Colonic mucosa (tissue), 4 donors: Measurements from ENCODE around the gene SPATA13. TPM values are rescaled to one million over a fixed set of nuclear protein-coding genes. Genes with fewer than 3 reads are reported as not detected.
A peak's percentile ranks its signal among the peaks of the same experiment; 100 is the strongest.
"Not testable (repeated sequence)": the region's sequence is repeated elsewhere in the genome, so short reads cannot be mapped to it uniquely, and the experiment has no call there.

Source experiments
- DNase-seq: peaks from one replicate; pipeline ENCODE4 v3.0.0-alpha.2; 2020
- H3K27ac ChIP-seq: fragments of 200-600 bp; one replicate; pipeline ENCODE4 v1.8.0; 2021
- H3K27me3 ChIP-seq: fragments of 200-600 bp; one replicate; pipeline ENCODE4 v1.8.0; 2021
- H3K36me3 ChIP-seq: fragments of 200-600 bp; one replicate; pipeline ENCODE4 v1.8.0; 2021
- H3K4me1 ChIP-seq: fragments of 200-600 bp; one replicate; pipeline ENCODE4 v1.8.0; 2021; ENCODE audit warnings: mild to moderate bottlenecking
- H3K4me3 ChIP-seq: fragments of 200-600 bp; one replicate; pipeline ENCODE4 v1.8.0; 2021
- H3K9ac ChIP-seq, 2 donors: one replicate each; pipeline ENCODE4 v1.7.0; 2013; ENCODE audit warnings: control low read depth in 2 of 2, low read depth in 2 of 2, low read length in 2 of 2
- H3K9me3 ChIP-seq: fragments of 200-600 bp; one replicate; pipeline ENCODE4 v1.8.0; 2021
- intact Hi-C: fragments of 100-400 bp; cut with DNase I; formaldehyde crosslinking; loops from one replicate; pipeline ENCODE4 v1.14.1; 2022
- total RNA-seq, 2 donors: library from RNA; stranded (reverse); fragmentation: NEBNext Ultra II Directional in 1 of 2; extraction: Animal tissue kit (Norgen Biotek cat#: 25700) in 1 of 2; gene quantifications; one replicate each; pipeline ENCODE4 v1.2.1, GENCODE V29; 2021
- TF ChIP-seq, protein P1 (sequence below): fragments of 200-600 bp; IDR thresholded peaks from one replicate; pipeline ENCODE4 v1.8.0; 2022; ENCODE audit warnings: antibody characterized with exemption, mild to moderate bottlenecking
- donor health status: healthy.
- donor health status: DM: no; HTN: no; CAD: no.
- donor health status: DM: no; HTN: no; CAD: no.

Gene SPATA13
- total RNA-seq, 2 donors from 2014 or later = 41.5 to 43.8 TPM

DNA sequence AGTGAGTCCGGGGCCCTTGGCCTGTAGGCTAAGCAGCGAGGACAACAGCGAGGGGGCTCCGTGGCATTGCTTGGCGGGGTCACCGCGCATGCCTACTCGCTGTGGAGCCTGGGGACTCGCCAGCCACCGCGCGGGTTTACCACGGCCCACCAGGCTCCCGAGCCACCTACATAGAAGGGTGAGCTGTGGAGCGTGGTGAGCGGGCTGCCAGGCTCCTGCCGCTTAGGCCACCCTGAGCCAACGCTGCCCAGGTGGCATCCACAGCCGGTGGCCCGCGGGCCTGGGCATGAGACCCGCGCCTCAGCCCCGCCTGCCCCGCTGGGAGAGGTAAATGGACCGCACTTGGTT, 180.1 kb downstream of the SPATA13 start:
- no peak overlapping the region for H3K9ac ChIP-seq
- DNase-seq = no peak
- no peak overlapping the region for H3K27ac ChIP-seq
- H3K36me3 ChIP-seq = no peaks in the 10 kb centered on the region
- intact Hi-C loops = no loop called here
- TF ChIP-seq, protein P1, sequence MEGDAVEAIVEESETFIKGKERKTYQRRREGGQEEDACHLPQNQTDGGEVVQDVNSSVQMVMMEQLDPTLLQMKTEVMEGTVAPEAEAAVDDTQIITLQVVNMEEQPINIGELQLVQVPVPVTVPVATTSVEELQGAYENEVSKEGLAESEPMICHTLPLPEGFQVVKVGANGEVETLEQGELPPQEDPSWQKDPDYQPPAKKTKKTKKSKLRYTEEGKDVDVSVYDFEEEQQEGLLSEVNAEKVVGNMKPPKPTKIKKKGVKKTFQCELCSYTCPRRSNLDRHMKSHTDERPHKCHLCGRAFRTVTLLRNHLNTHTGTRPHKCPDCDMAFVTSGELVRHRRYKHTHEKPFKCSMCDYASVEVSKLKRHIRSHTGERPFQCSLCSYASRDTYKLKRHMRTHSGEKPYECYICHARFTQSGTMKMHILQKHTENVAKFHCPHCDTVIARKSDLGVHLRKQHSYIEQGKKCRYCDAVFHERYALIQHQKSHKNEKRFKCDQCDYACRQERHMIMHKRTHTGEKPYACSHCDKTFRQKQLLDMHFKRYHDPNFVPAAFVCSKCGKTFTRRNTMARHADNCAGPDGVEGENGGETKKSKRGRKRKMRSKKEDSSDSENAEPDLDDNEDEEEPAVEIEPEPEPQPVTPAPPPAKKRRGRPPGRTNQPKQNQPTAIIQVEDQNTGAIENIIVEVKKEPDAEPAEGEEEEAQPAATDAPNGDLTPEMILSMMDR = no peak
- no peaks in the 10 kb centered on the region for H3K27me3 ChIP-seq
- no peaks in the 10 kb centered on the region for H3K4me1 ChIP-seq
- no peak overlapping the region for H3K4me3 ChIP-seq
- H3K9me3 ChIP-seq = no peaks in the 10 kb centered on the region

DNA sequence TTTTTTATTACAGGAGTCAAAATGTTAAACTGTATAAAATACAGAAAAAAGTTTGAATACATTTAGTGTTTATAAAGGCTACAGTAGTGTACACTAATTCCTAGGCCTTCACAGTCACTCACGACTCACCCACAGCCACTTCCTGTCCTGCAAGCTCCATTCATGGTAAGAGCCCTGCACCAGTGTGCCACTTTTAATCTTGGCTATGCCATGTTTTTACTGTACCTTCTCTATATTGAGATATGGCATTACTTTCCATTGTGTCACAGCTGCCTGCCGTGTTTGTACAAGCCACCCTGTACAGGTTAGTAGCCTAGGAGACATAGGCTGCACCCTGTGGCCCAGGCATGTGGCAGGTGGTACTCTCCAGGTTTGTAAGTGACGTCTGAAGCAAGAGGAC, 180.9 kb downstream of the SPATA13 start:
- TF ChIP-seq, protein P1 = no peak
- no peak overlapping the region for H3K4me3 ChIP-seq
- no peaks in the 10 kb centered on the region for H3K27me3 ChIP-seq
- no peaks in the 10 kb centered on the region for H3K36me3 ChIP-seq
- no peaks in the 10 kb centered on the region for H3K4me1 ChIP-seq
- H3K9me3 ChIP-seq = no peaks in the 10 kb centered on the region
- H3K27ac ChIP-seq = no peak overlapping the region
- no peak overlapping the region for H3K9ac ChIP-seq
- intact Hi-C loops = no loop called here
- DNase-seq = no peak

DNA sequence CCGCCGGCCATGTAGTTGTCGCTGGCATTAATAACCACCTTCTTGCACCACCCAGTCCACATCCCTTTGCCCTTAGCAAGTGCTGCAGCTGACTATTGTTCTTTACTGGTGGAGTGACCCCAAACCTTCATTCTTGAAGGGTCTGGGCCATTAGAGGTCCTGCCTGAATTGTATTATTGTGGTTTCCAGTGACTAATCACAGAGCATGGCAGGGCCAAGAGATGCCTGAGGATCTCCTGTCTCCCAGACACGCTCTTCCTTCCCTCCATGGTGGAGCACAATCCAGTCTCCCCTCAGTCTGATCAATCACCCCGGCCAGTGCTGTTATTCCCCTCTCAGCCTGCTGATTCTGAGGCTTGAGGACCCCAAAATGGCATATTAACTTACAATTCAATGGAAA, 187.9 kb downstream of the SPATA13 start:
- Histone ChIP-seq H3K27ac (peak overlapping the region; percentile 91), H3K27me3 (no peaks in the 10 kb centered on the region), H3K4me1 (no peaks in the 10 kb centered on the region), H3K9ac (peak overlapping the region in 1 of 2 donors; percentile 60), H3K9me3 (no peaks in the 10 kb centered on the region), H3K36me3 (no peaks in the 10 kb centered on the region), H3K4me3 (no peak overlapping the region)
- intact Hi-C loops = no loop called here
- no peak for DNase-seq
- TF ChIP-seq, protein P1 = no peak

DNA sequence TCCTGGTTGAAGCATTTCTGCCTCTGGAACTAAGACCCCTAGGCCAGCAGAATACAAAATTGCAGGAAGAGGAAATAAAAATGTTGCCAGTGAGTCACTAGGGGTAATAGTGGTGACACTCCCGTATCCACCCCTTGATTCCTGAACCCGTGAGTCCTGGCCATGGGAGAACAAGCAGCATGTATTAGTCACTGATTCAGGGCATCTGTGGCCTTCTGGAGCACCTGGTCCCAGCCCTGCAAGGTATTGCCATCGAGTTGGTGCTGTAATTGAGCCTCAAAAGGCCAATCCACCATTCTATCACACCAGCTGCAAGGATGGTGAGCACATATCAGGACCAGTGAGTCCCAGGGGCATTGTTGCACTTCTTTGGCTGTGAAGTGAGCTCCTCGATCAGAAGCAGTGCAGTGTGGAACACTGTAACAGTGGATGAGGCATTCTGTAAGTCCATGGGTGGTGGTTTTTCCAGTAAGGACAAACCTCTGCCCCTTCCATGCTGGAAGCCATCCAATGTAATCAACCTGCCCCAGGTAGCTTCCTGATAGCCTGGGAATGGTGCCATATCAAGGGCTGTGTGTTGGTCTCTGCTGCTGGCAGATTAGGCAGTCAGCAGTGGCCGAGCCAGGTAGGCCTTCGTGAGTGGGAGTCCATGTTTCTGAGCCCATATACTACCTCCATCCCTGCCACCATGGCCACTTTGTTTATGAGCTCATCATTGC, 188.4 kb downstream of the SPATA13 start:
- peak overlapping the region; percentile 91 for H3K27ac ChIP-seq
- peak overlapping the region in 1 of 2 donors; percentile 60 for H3K9ac ChIP-seq
- TF ChIP-seq, protein P1 = no peak
- DNase-seq = peak; percentile 91
- intact Hi-C loops = no loop called here
- H3K9me3 ChIP-seq = no peaks in the 10 kb centered on the region
- no peaks in the 10 kb centered on the region for H3K4me1 ChIP-seq
- H3K36me3 ChIP-seq = no peaks in the 10 kb centered on the region
- no peaks in the 10 kb centered on the region for H3K27me3 ChIP-seq
- no peak overlapping the region for H3K4me3 ChIP-seq

DNA sequence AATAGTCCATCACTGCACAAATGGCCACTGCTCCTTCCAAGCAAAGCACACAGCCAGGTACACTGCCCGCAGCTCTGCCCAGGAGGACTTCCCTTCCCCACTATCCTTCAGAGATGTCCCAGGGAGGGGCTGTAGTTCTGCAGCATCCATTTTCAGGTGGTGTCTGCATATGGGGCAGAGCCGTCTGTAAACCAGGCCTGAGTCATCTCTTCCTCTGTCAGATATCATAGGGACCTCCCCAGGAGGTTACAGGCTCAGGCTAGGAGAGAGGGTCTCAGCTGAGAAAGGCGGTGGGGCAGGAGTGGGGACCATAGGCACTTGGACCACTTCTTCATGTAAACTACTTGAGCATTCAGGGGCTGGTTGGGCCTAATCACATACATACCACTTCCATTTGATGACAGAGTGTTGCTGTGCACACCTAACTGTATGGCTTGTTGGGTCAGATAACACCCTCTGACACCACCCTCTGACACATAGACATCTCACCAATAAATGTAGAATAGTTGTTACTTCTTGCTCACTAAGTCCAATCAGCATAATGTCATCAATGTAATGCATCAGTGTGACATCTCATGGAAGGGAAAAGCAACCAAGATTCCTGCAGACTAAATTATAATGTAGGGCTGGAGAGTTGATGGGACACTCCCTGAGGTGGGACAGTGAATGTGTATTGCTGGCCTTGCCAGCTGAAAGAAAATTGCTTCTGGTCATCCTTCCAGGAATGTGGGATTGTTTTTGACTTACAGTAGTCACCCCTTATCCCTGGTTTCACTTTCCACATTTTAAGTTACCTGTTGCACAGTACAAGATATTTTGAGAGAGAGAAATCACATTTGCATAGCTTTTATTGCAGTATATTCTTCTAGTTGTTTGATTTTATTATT, 189.5 kb downstream of the SPATA13 start:
- H3K36me3 ChIP-seq, H3K9ac ChIP-seq, H3K27me3 ChIP-seq, H3K9me3 ChIP-seq, intact Hi-C loops, H3K4me1 ChIP-seq, H3K4me3 ChIP-seq, DNase-seq: not testable (repeated sequence)
- peak overlapping the region; percentile 91 for H3K27ac ChIP-seq

DNA sequence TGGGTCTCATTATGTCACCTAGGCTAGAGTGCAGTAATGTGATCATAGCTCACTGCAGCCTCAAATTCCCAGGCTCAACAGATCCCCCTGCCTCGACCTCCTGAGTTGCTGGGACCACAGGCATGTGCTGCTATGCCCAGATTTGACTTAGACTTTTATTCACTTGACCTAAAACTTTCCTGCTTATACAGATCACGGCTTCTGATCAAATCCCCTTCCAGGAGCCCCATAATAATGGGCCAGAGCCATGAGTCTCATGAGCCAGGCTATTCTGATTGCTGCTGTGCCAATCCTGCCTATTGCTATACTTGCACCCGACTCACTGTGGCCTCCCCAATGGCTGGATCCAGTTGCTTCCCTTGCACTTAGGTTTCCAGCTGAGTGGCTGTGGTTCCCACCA, 190.9 kb downstream of the SPATA13 start:
- H3K36me3 ChIP-seq = no peaks in the 10 kb centered on the region
- intact Hi-C loops = no loop called here
- H3K27ac ChIP-seq = no peak overlapping the region
- H3K27me3 ChIP-seq = no peaks in the 10 kb centered on the region
- H3K9ac ChIP-seq = no peak overlapping the region
- no peak overlapping the region for H3K4me3 ChIP-seq
- H3K4me1 ChIP-seq = no peaks in the 10 kb centered on the region
- TF ChIP-seq, protein P1 = no peak
- DNase-seq = no peak
- no peaks in the 10 kb centered on the region for H3K9me3 ChIP-seq
